GM21737 (cell line): ENCODE results near the gene SRRD.

Source experiments
- ATAC-seq: cut with Tn5 transposase; IDR thresholded peaks from one replicate; pipeline ENCODE4 v1.9.1; 2021; ENCODE audit warnings: mild to moderate bottlenecking, moderate library complexity; ENCODE audit not compliant: unreplicated experiment

The SRRD gene

GRCh38 chr22:26452236-26453016, 31.3 kb upstream of the SRRD start:
- no peak for ATAC-seq

GRCh38 chr22:26453216-26453615, 30.5 kb upstream of the SRRD start:
- ATAC-seq: no peak

GRCh38 chr22:26453812-26454500, 29.7 kb upstream of the SRRD start:
- no peak for ATAC-seq

GRCh38 chr22:26457661-26458272, 25.9 kb upstream of the SRRD start:
- no peak for ATAC-seq

GRCh38 chr22:26460202-26460601, 23.5 kb upstream of the SRRD start:
- no peak for ATAC-seq

GRCh38 chr22:26461188-26461810, 22.4 kb upstream of the SRRD start:
- ATAC-seq: no peak

GRCh38 chr22:26462051-26462450, 21.6 kb upstream of the SRRD start:
- ATAC-seq: no peak

- ATAC-seq: no peak
Measured at GRCh38 chr22:26462641-26463040, 21.0 kb upstream of the SRRD start.

GRCh38 chr22:26463101-26463661, 20.5 kb upstream of the SRRD start:
- ATAC-seq: no peak

- no peak for ATAC-seq
Measured at GRCh38 chr22:26463688-26464087, 20.0 kb upstream of the SRRD start.

- ATAC-seq: no peak
Measured at GRCh38 chr22:26464312-26464711, 19.4 kb upstream of the SRRD start.

GRCh38 chr22:26466196-26466595, 17.5 kb upstream of the SRRD start:
- no peak for ATAC-seq

- ATAC-seq: no peak
Measured at GRCh38 chr22:26470807-26471206, 12.9 kb upstream of the SRRD start.

GRCh38 chr22:26471522-26471921, 12.2 kb upstream of the SRRD start:
- ATAC-seq: no peak

- ATAC-seq: no peak
Measured at GRCh38 chr22:26474682-26475081, 9.0 kb upstream of the SRRD start.

- ATAC-seq: no peak
Measured at GRCh38 chr22:26476705-26477340, 6.9 kb upstream of the SRRD start.

GRCh38 chr22:26477341-26477731, 6.3 kb upstream of the SRRD start:
- ATAC-seq: no peak

GRCh38 chr22:26479043-26479791, 4.5 kb upstream of the SRRD start:
- ATAC-seq: no peak

- no peak for ATAC-seq
Measured at GRCh38 chr22:26479792-26480610, 3.7 kb upstream of the SRRD start.
